IMR-90 (cell line): ENCODE data around the gene CARD14. TPM values are rescaled to one million over a fixed set of nuclear protein-coding genes. Genes with fewer than 3 reads are reported as not detected.

Experiments used
- ATAC-seq: fragments of 200-7000 bp; cut with Tn5 transposase; 2 replicates; pipeline ENCODE4 v1.9.1; 2020; ENCODE audit warnings: low read depth, mild to moderate bottlenecking, moderate library complexity
- BruUV-seq: library from RNA; stranded (reverse); fragments of 400-500 nt; replicated peaks from 2 replicates; lab custom pipeline; 2021; lab: Mats Ljungman, UMichigan
- CTCF ChIA-PET: fragments of 300-600 bp; formaldehyde crosslinking; extraction: SDS; loops from one replicate; lab custom pipeline; 2021; ENCODE audit warnings: antibody characterized with exemption; lab: Yijun Ruan, JAX
- POLR2A ChIA-PET: fragments of 300-600 bp; sonication (Branson Sonifier 250); formaldehyde crosslinking; loops from one replicate; lab custom pipeline; 2022; ENCODE audit warnings: antibody characterized with exemption; ENCODE audit not compliant: unreplicated experiment; lab: Charles Lee
- DNase-seq: peaks from one replicate; pipeline ENCODE4 v3.0.0; 2013
- H2AFZ ChIP-seq: replicated peaks from 2 replicates; pipeline ENCODE3; 2013; ENCODE audit warnings: low read length, mild to moderate bottlenecking; ENCODE audit not compliant: poor library complexity
- H2AK5ac ChIP-seq: 2 replicates; pipeline ENCODE4 v1.6.1; 2013; ENCODE audit warnings: low read depth, low read length, inconsistent platforms
- H2AK9ac ChIP-seq: replicated peaks from 2 replicates; pipeline ENCODE3; 2013; ENCODE audit warnings: mild to moderate bottlenecking, low read depth, low read length, moderate library complexity; ENCODE audit not compliant: poor library complexity
- H2BK120ac ChIP-seq: 2 replicates; pipeline ENCODE4 v1.6.1; 2013; ENCODE audit warnings: low read depth, low read length, inconsistent platforms
- H2BK15ac ChIP-seq: 3 replicates; pipeline ENCODE4 v1.6.1; 2013; ENCODE audit warnings: low read depth, low read length, inconsistent platforms
- H2BK20ac ChIP-seq: 2 replicates; pipeline ENCODE4 v1.6.1; 2013; ENCODE audit warnings: low read depth, mild to moderate bottlenecking, inconsistent platforms, low read length, moderate library complexity
- H2BK5ac ChIP-seq: 2 replicates; pipeline ENCODE4 v1.6.1; 2013; ENCODE audit warnings: mild to moderate bottlenecking, low read depth, low read length, inconsistent platforms; ENCODE audit not compliant: poor library complexity, severe bottlenecking
- H3K14ac ChIP-seq: replicated peaks from 2 replicates; pipeline ENCODE4 v1.6.1; 2013; ENCODE audit warnings: low read depth, low read length, inconsistent platforms
- H3K18ac ChIP-seq: 2 replicates; pipeline ENCODE4 v1.6.1; 2013; ENCODE audit warnings: low read depth, low read length, control low read depth
- H3K23ac ChIP-seq: 2 replicates; pipeline ENCODE4 v1.6.1; 2013; ENCODE audit warnings: low read depth, low read length, inconsistent platforms
- H3K27ac ChIP-seq: 2 replicates; pipeline ENCODE4 v1.5.1; 2013; ENCODE audit warnings: mild to moderate bottlenecking, control low read depth, low read length; ENCODE audit not compliant: insufficient read depth
- H3K27me3 ChIP-seq: 2 replicates; pipeline ENCODE4 v1.6.1; 2013; ENCODE audit warnings: low read length; ENCODE audit not compliant: control insufficient read depth, insufficient read depth
- H3K36me3 ChIP-seq: 2 replicates; pipeline ENCODE4 v1.6.1; 2013; ENCODE audit warnings: low read length, mixed read lengths; ENCODE audit not compliant: control insufficient read depth, insufficient read depth
- H3K4ac ChIP-seq: 2 replicates; pipeline ENCODE4 v1.6.1; 2013; ENCODE audit warnings: low read depth, low read length, inconsistent platforms
- H3K4me1 ChIP-seq: 2 replicates; pipeline ENCODE4 v1.6.1; 2013; ENCODE audit warnings: low read length, mixed read lengths; ENCODE audit not compliant: control insufficient read depth, insufficient read depth
- H3K4me2 ChIP-seq: 2 replicates; pipeline ENCODE4 v1.6.1; 2013; ENCODE audit warnings: low read depth, mild to moderate bottlenecking, control low read depth, low read length, moderate library complexity
- H3K4me3 ChIP-seq: 2 replicates; pipeline ENCODE4 v1.5.1; 2013; ENCODE audit warnings: low read depth, mild to moderate bottlenecking, control low read depth, low read length, moderate library complexity; ENCODE audit not compliant: insufficient read depth
- H3K56ac ChIP-seq: 2 replicates; pipeline ENCODE4 v1.6.1; 2013; ENCODE audit warnings: low read length, inconsistent platforms; ENCODE audit not compliant: insufficient read depth; ENCODE audit errors: extremely low read depth
- H3K79me1 ChIP-seq, 2 experiments: 2 replicates each; pipeline ENCODE4 v1.6.1; 2013; ENCODE audit warnings: low read length in 2 of 2, inconsistent platforms in 1 of 2, low read depth in 1 of 2
- H3K9ac ChIP-seq: 2 replicates; pipeline ENCODE4 v1.6.1; 2013; ENCODE audit warnings: low read depth, low read length, control low read depth
- H3K9me1 ChIP-seq: 2 replicates; pipeline ENCODE4 v1.6.1; 2013; ENCODE audit warnings: low read length, inconsistent platforms; ENCODE audit not compliant: insufficient read depth
- H3K9me3 ChIP-seq: 2 replicates; pipeline ENCODE4 v1.6.1; 2013; ENCODE audit warnings: low read length; ENCODE audit not compliant: control insufficient read depth, insufficient read depth
- H4K20me1 ChIP-seq: 2 replicates; pipeline ENCODE4 v1.6.1; 2013; ENCODE audit warnings: low read length, inconsistent platforms; ENCODE audit not compliant: insufficient read depth
- H4K5ac ChIP-seq: 2 replicates; pipeline ENCODE4 v1.6.1; 2013; ENCODE audit warnings: mild to moderate bottlenecking, low read depth, low read length, control low read depth
- H4K8ac ChIP-seq, 2 experiments: 2 replicates each; pipeline ENCODE4 v1.6.1; 2013; ENCODE audit warnings: low read depth in 2 of 2, low read length in 2 of 2, control low read depth in 1 of 2, inconsistent platforms in 1 of 2
- H4K91ac ChIP-seq: 2 replicates; pipeline ENCODE4 v1.6.1; 2013; ENCODE audit warnings: low read depth, low read length, inconsistent platforms; ENCODE audit not compliant: insufficient read depth
- CEBPB ChIP-seq: IDR thresholded peaks from 2 replicates; pipeline ENCODE4 v1.6.1; 2012; ENCODE audit warnings: low read depth, low read length, improper control_type of control experiment
- RAD21 ChIP-seq: IDR thresholded peaks from 2 replicates; pipeline ENCODE4 v1.6.1; 2012; ENCODE audit warnings: low read length, improper control_type of control experiment
- USF2 ChIP-seq: fragments of 150-350 bp; IDR thresholded peaks from 2 replicates; pipeline ENCODE4 v1.6.1; 2017; ENCODE audit warnings: mild to moderate bottlenecking, antibody characterized with exemption, low read length, low read depth
- WGBS, 2 experiments: methylation state at CpG; one replicate each; pipeline versions ENCODE4 v1.1.5 to v1.1.7; 2013; ENCODE audit warnings: missing lambda C conversion rate in 2 of 2; ENCODE audit not compliant: insufficient read length in 1 of 2; ENCODE audit errors: extremely low coverage in 2 of 2; 5-methylcytosine and 5-hydroxymethylcytosine counted together
- dilution Hi-C: fragments of 300-500 bp; cut with HindIII; formaldehyde crosslinking; loops from one replicate; pipeline ENCODE4 v1.14.3; 2018; ENCODE audit warnings: low sequenced_read_pairs; ENCODE audit not compliant: unreplicated experiment
- in situ Hi-C: fragments of 300-500 bp; cut with MboI; formaldehyde crosslinking; loops from 3 replicates; pipeline ENCODE4 v1.14.3; 2019; ENCODE audit warnings: low sequenced_read_pairs, inconsistent platforms, mixed read lengths
- intact Hi-C: fragments of 100-400 bp; cut with micrococcal nuclease; formaldehyde crosslinking; loops from 2 replicates; pipeline ENCODE4 v1.10.0; 2022
- polyA plus RNA-seq, 3 experiments: library from polyadenylated mRNA; depleted of rRNA; stranded (reverse); fragments of >200 nt; gene quantifications; 2 replicates each; pipeline ENCODE4 v1.2.3, GENCODE V29; 2012; ENCODE audit warnings: low replicate concordance in 1 of 3
- total RNA-seq: library from RNA; depleted of rRNA; stranded (reverse); fragments of >200 nt; gene quantifications from 2 replicates; pipeline ENCODE4 v1.2.3, GENCODE V29; 2012

The CARD14 gene
- total and polyA plus RNA-seq, 2 of the 4 experiments (the other 2 are of a cell fraction), result not detected

GRCh38 chr17:80246266-80246681, 76.4 kb downstream of the CARD14 start:
- ChIA-PET POLR2A (no interaction called here), CTCF (no interaction called here)
- no peak for TF ChIP-seq RAD21
- TF ChIP-seq CEBPB, result no peak
- TF ChIP-seq USF2, result no peak
- no peak overlapping the region for H4K5ac ChIP-seq
- BruUV-seq, result no TSS peak
- intact Hi-C loops (no loop called here), dilution Hi-C loops (no loop called here), in situ Hi-C loops (no loop called here)
- no peak overlapping the region for H2AK5ac ChIP-seq
- H3K4me3 ChIP-seq, result no peak overlapping the region
- 0 out of 2 replicates have a peak, but pooled peaks cover 2% of the 10 kb centered on the region for H3K9me1 ChIP-seq
- ATAC-seq (no peak), DNase-seq (no peak)
- H3K27ac ChIP-seq, result no peak overlapping the region
- no peak overlapping the region for H3K18ac ChIP-seq
- no peaks in the 10 kb centered on the region for H3K9me3 ChIP-seq
- H3K9ac ChIP-seq, result no peak overlapping the region
- no peaks in the 10 kb centered on the region for H3K79me1 ChIP-seq
- H4K20me1 ChIP-seq, result no peaks in the 10 kb centered on the region
- no peak overlapping the region for H3K14ac ChIP-seq
- no peak overlapping the region for H4K8ac ChIP-seq
- H3K4me2 ChIP-seq, result no peak overlapping the region
- no peaks in the 10 kb centered on the region for H3K4me1 ChIP-seq
- H3K56ac ChIP-seq, result no peak overlapping the region
- H4K91ac ChIP-seq, result no peak overlapping the region
- H3K27me3 ChIP-seq, result no peaks in the 10 kb centered on the region
- no peak overlapping the region for H3K4ac ChIP-seq
- H2AK9ac ChIP-seq, result no peak overlapping the region
- H2AFZ ChIP-seq, result no peak overlapping the region
- WGBS, 2 experiments, result 91% methylated on average over 6 of the region's 19 CpGs; no CpG with 5 or more reads in 1 of the 2 experiments
- H2BK15ac ChIP-seq, result no peak overlapping the region
- no peak overlapping the region for H2BK20ac ChIP-seq
- no peak overlapping the region for H2BK120ac ChIP-seq
- H2BK5ac ChIP-seq, result no peak overlapping the region
- H3K36me3 ChIP-seq, result peaks cover 54% of the 10 kb centered on the region
- H3K23ac ChIP-seq, result no peak overlapping the region
